Measurements from ENCODE around the gene TMEM190.
"Not testable (repeated sequence)": the region's sequence is repeated elsewhere in the genome, so short reads cannot be mapped to it uniquely, and the experiment has no call there.

The TMEM190 gene

DNA sequence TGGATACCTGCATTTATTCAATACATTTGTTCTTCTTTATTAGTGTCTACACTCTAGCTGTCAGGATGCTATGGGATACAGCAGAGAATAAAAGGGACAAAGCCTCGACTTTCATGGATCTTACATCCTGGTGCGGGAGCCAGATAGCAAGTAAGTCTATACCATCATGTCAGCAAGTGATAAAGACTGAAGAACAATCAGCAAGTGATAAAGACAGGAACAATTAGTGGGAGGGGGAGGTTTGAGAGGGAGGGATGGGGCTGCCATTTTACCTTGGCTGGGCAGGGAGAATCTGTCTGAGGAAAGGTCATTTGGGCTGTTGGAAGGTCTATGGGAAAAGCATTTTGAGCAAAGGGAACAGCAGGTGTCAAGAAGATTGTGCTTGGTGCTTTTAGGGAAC is 33.5 kb downstream of the TMEM190 start:
- H3K4me1 ChIP-seq (ENCODE audit: insufficient read depth, poor library complexity, severe bottlenecking), result peaks cover 12% of the 10 kb centered on the region
- peaks cover 17% of the 10 kb centered on the region for H3K36me3 ChIP-seq (ENCODE audit: low read depth)
- no peaks in the 10 kb centered on the region for H3K27me3 ChIP-seq (ENCODE audit: insufficient read depth, poor library complexity, severe bottlenecking)
- no peak for ATAC-seq (ENCODE audit: low read depth)
- TF ChIP-seq CTCF (IDR thresholded peaks at IDR 0.05; ENCODE audit: poor library complexity, severe bottlenecking), result no peak
- no peaks in the 10 kb centered on the region for H3K9me3 ChIP-seq (ENCODE audit: severe bottlenecking)
- no peak overlapping the region for H3K4me3 ChIP-seq (ENCODE audit: severe bottlenecking)
- DNase-seq (ENCODE audit: low spot score), result no peak
- no peak overlapping the region for H3K27ac ChIP-seq (ENCODE audit: poor library complexity, severe bottlenecking)

GRCh38 chr19:55418185-55418584 is 41.6 kb downstream of the TMEM190 start:
- Histone ChIP-seq H3K4me3 (ENCODE audit: severe bottlenecking) (no peak overlapping the region), H3K4me1 (ENCODE audit: insufficient read depth, poor library complexity, severe bottlenecking) (no peaks in the 10 kb centered on the region), H3K27me3 (ENCODE audit: insufficient read depth, poor library complexity, severe bottlenecking) (no peaks in the 10 kb centered on the region), H3K9me3 (ENCODE audit: severe bottlenecking) (no peaks in the 10 kb centered on the region), H3K27ac (ENCODE audit: poor library complexity, severe bottlenecking) (no peak overlapping the region), H3K36me3 (ENCODE audit: low read depth) (no peaks in the 10 kb centered on the region)
- peak; percentile 80 for TF ChIP-seq CTCF (IDR thresholded peaks at IDR 0.05; ENCODE audit: poor library complexity, severe bottlenecking)
- DNase-seq (ENCODE audit: low spot score), result no peak
- peak; percentile 89 for ATAC-seq (ENCODE audit: low read depth)

DNA sequence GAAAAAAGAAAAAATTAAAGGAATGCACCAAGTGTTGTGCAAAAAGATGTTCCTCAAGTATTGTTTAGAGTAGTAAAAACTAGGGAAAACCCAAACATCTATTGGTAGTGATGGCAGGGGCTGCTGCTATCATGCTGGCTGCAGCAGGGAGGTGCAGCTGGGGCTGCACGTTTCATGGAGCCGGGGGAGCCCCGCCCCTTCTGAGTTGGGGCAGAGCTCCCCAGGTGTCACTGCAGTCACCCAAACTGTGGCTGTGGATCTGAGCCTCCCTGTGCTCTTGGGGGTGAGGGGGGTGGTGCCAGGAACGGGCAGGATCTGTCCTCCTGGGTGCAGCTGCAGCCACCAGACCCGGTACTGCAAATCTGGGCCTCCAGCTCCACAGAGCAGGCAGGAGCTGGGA is 42.5 kb downstream of the TMEM190 start:
- Histone ChIP-seq H3K9me3 (ENCODE audit: severe bottlenecking) (no peaks in the 10 kb centered on the region), H3K36me3 (ENCODE audit: low read depth) (no peaks in the 10 kb centered on the region), H3K27me3 (ENCODE audit: insufficient read depth, poor library complexity, severe bottlenecking) (no peaks in the 10 kb centered on the region), H3K4me1 (ENCODE audit: insufficient read depth, poor library complexity, severe bottlenecking) (no peaks in the 10 kb centered on the region), H3K4me3 (ENCODE audit: severe bottlenecking) (no peak overlapping the region), H3K27ac (ENCODE audit: poor library complexity, severe bottlenecking) (no peak overlapping the region)
- ATAC-seq (ENCODE audit: low read depth), result no peak
- no peak for TF ChIP-seq CTCF (IDR thresholded peaks at IDR 0.05; ENCODE audit: poor library complexity, severe bottlenecking)
- DNase-seq (ENCODE audit: low spot score), result no peak

DNA sequence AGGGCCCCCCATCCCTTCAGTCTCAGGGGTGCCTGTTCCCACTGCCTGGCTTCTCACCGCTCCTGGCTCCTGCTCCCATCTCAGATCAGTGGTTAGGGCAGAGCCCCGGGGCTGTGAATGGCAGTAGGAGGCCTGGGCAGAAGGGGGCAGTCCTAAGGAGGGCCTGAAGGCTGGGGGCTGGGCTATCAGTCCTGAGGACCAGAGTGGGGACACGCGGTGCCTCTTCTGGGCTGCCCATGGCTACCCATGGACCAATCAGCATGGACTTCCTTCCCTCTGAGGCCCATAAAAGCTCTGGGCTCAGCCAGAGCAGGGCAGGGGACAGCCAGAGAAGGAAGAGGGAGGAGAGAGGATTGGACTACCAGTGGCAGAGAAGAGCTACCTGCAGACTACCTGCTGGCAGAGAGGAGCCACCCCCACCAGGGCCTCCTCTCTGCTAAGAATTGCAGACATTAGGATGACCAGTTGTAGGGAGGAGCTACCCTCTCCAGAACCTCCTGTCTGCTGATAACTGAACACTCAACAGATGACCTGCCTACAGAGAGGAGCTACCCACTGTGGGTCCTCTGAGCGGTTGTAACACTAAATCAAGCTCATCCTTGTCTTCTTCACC is 43.1 kb downstream of the TMEM190 start:
- no peak overlapping the region for H3K4me3 ChIP-seq (ENCODE audit: severe bottlenecking)
- DNase-seq (ENCODE audit: low spot score), result no peak
- TF ChIP-seq CTCF (IDR thresholded peaks at IDR 0.05; ENCODE audit: poor library complexity, severe bottlenecking), result no peak
- no peaks in the 10 kb centered on the region for H3K9me3 ChIP-seq (ENCODE audit: severe bottlenecking)
- H3K27ac ChIP-seq (ENCODE audit: poor library complexity, severe bottlenecking), result no peak overlapping the region
- no peak for ATAC-seq (ENCODE audit: low read depth)
- H3K36me3 ChIP-seq (ENCODE audit: low read depth), result no peaks in the 10 kb centered on the region
- no peaks in the 10 kb centered on the region for H3K4me1 ChIP-seq (ENCODE audit: insufficient read depth, poor library complexity, severe bottlenecking)
- H3K27me3 ChIP-seq (ENCODE audit: insufficient read depth, poor library complexity, severe bottlenecking), result no peaks in the 10 kb centered on the region

DNA sequence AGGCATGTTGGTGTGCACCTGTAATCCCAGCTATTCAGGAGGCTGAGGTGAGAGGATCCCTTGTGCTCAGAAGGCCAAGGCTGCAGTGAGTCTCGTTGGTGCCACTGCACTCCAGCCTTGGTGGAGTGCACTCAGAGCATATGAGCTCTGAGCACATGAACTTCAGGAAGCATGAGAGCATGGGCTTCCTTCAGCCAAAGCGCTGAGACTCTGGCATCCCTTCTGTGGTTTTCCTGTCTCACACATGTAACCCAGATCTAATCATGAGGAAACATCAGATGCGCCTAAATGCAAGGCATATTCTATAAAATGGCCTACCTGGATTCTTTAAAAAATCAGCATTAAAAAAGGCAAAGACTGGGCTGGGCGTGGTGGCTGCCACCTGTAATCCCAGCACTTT is 44.7 kb downstream of the TMEM190 start:
- H3K27me3 ChIP-seq (ENCODE audit: insufficient read depth, poor library complexity, severe bottlenecking); H3K27ac ChIP-seq (ENCODE audit: poor library complexity, severe bottlenecking); ATAC-seq (ENCODE audit: low read depth); H3K4me1 ChIP-seq (ENCODE audit: insufficient read depth, poor library complexity, severe bottlenecking); DNase-seq (ENCODE audit: low spot score); H3K4me3 ChIP-seq (ENCODE audit: severe bottlenecking); H3K9me3 ChIP-seq (ENCODE audit: severe bottlenecking); H3K36me3 ChIP-seq (ENCODE audit: low read depth): not testable (repeated sequence)
